GM23338 (cell line): Measurements from ENCODE around the gene MORC1. TPM values are rescaled to one million over a fixed set of nuclear protein-coding genes. Genes with fewer than 3 reads are reported as not detected.

ENCODE experiments used
- ATAC-seq: fragments of 200-7000 bp; cut with Tn5 transposase; 3 replicates; pipeline ENCODE4 v1.9.1; 2020
- DNase-seq: peaks from one replicate; pipeline ENCODE4 v3.0.0-alpha.2; 2015; ENCODE audit warnings: low spot score
- H2AFZ ChIP-seq: fragments of 200-600 bp; sonication (generic); 2 replicates; pipeline ENCODE4 v1.8.0; 2016; ENCODE audit warnings: antibody characterized with exemption, mild to moderate bottlenecking, moderate library complexity
- H3F3A ChIP-seq: fragments of 200-600 bp; sonication (generic); replicated peaks from 2 replicates; pipeline ENCODE4 v1.8.0; 2017; ENCODE audit warnings: antibody characterized with exemption, mixed run types, low read depth
- H3K27ac ChIP-seq: fragments of 200-600 bp; sonication (generic); 2 replicates; pipeline ENCODE4 v1.6.1; 2016; ENCODE audit warnings: low read depth
- H3K27me3 ChIP-seq: fragments of 200-600 bp; sonication (generic); 2 replicates; pipeline ENCODE4 v1.8.0; 2016; ENCODE audit warnings: mild to moderate bottlenecking, mixed run types, moderate library complexity; ENCODE audit not compliant: insufficient read depth
- H3K36me3 ChIP-seq: fragments of 200-600 bp; sonication (generic); 2 replicates; pipeline ENCODE4 v1.8.0; 2016; ENCODE audit warnings: mild to moderate bottlenecking; ENCODE audit not compliant: insufficient read depth
- H3K4me1 ChIP-seq: fragments of 200-600 bp; sonication (generic); 2 replicates; pipeline ENCODE4 v1.8.0; 2016; ENCODE audit warnings: mild to moderate bottlenecking, moderate library complexity; ENCODE audit not compliant: insufficient read depth
- H3K4me2 ChIP-seq: fragments of 200-600 bp; sonication (generic); 2 replicates; pipeline ENCODE4 v1.7.1; 2017; ENCODE audit warnings: mixed run types
- H3K4me3 ChIP-seq: fragments of 200-600 bp; sonication (generic); 2 replicates; pipeline ENCODE4 v1.6.1; 2016; ENCODE audit warnings: mixed run types
- H3K79me2 ChIP-seq: fragments of 200-600 bp; sonication (generic); replicated peaks from 2 replicates; pipeline ENCODE4 v1.8.0; 2017; ENCODE audit warnings: mild to moderate bottlenecking; ENCODE audit not compliant: insufficient read depth
- H3K9me2 ChIP-seq: fragments of 200-600 bp; sonication (generic); 2 replicates; pipeline ENCODE4 v1.8.0; 2017; ENCODE audit not compliant: insufficient read depth
- H4K20me1 ChIP-seq: fragments of 200-600 bp; sonication (generic); replicated peaks from 2 replicates; pipeline ENCODE4 v1.8.0; 2017; ENCODE audit warnings: mild to moderate bottlenecking; ENCODE audit not compliant: insufficient read depth
- H3K27ac Mint-ChIP-seq: 2 replicates; pipeline ENCODE4 v1.8.0; 2020; ENCODE audit warnings: inconsistent platforms, mild to moderate bottlenecking, moderate library complexity, mixed read lengths
- H3K27me3 Mint-ChIP-seq: 3 replicates; pipeline ENCODE4 v1.8.0; 2022; ENCODE audit warnings: low read depth, mild to moderate bottlenecking, moderate library complexity, mixed read lengths, inconsistent platforms; ENCODE audit not compliant: insufficient read depth, poor library complexity
- H3K36me3 Mint-ChIP-seq: 3 replicates; pipeline ENCODE4 v1.8.0; 2021; ENCODE audit warnings: low read depth, mild to moderate bottlenecking, inconsistent platforms, moderate library complexity, mixed read lengths
- H3K4me1 Mint-ChIP-seq: 3 replicates; pipeline ENCODE4 v1.8.0; 2020; ENCODE audit warnings: mild to moderate bottlenecking, inconsistent platforms, mixed read lengths
- H3K4me3 Mint-ChIP-seq: 3 replicates; pipeline ENCODE4 v1.8.0; 2021; ENCODE audit warnings: moderate library complexity, mild to moderate bottlenecking, inconsistent platforms, mixed read lengths
- H3K9me3 Mint-ChIP-seq: 3 replicates; pipeline ENCODE4 v1.8.0; 2020; ENCODE audit warnings: moderate library complexity, mild to moderate bottlenecking, inconsistent platforms, mixed read lengths
- CREB1 ChIP-seq: fragments of 250-450 bp; sonication (Bioruptor Pico); IDR thresholded peaks from 2 replicates; pipeline ENCODE4 v1.5.0; 2020; ENCODE audit warnings: low read depth, mild to moderate bottlenecking, moderate library complexity
- EZH2 ChIP-seq: fragments of 200-600 bp; sonication (generic); IDR thresholded peaks from one replicate; pipeline ENCODE4 v1.8.0; 2017; ENCODE audit warnings: antibody characterized with exemption, mild to moderate bottlenecking, low read depth; ENCODE audit not compliant: unreplicated experiment
- EZH2phosphoT487 ChIP-seq: fragments of 200-600 bp; sonication (generic); IDR thresholded peaks from one replicate; pipeline ENCODE4 v1.8.1; 2018; ENCODE audit warnings: antibody characterized with exemption; ENCODE audit not compliant: unreplicated experiment
- JUNB ChIP-seq: IDR thresholded peaks from one replicate; pipeline ENCODE4 v1.6.1; 2016; ENCODE audit warnings: antibody characterized with exemption; ENCODE audit not compliant: unreplicated experiment
- NANOG ChIP-seq: IDR thresholded peaks from 2 replicates; pipeline ENCODE4 v1.6.1; 2016; ENCODE audit warnings: antibody characterized with exemption, borderline replicate concordance
- POLR2AphosphoS5 ChIP-seq: IDR thresholded peaks from 2 replicates; pipeline ENCODE4 v1.6.1; 2016; ENCODE audit warnings: antibody characterized with exemption, low read depth
- STAT1 ChIP-seq: IDR thresholded peaks from one replicate; pipeline ENCODE4 v1.6.1; 2016; ENCODE audit warnings: antibody characterized with exemption; ENCODE audit not compliant: unreplicated experiment
- ZNF114 ChIP-seq: fragments of 250-450 bp; sonication (Bioruptor Pico); IDR thresholded peaks from 2 replicates; pipeline ENCODE4 v1.5.0; 2020; ENCODE audit warnings: mild to moderate bottlenecking, moderate library complexity
- ZNF331 ChIP-seq: fragments of 250-450 bp; sonication (Bioruptor Pico); IDR thresholded peaks from 2 replicates; pipeline ENCODE4 v1.5.0; 2020; ENCODE audit warnings: low read depth, mild to moderate bottlenecking, moderate library complexity
- polyA plus RNA-seq: library from polyadenylated mRNA; unstranded; fragments of >200 nt; fragmentation: Nextera tagmentation; extraction: Ambion mirVana; gene quantifications from 2 replicates; pipeline ENCODE4 v1.2.1, GENCODE V29; 2016
- total RNA-seq: library from RNA; depleted of rRNA; stranded (reverse); fragments of >200 nt; shearing (Covaris generic); gene quantifications from 2 replicates; pipeline ENCODE4 v1.2.3, GENCODE V29; 2014
- TF ChIP-seq, protein P1 (sequence below), 2 experiments: fragments of 200-600 bp in 1 of 2; sonication (generic) in 1 of 2; conservative IDR thresholded peaks; 2 replicates each; pipeline versions ENCODE4 v1.5.1 to v1.6.1; 2016 to 2017; ENCODE audit warnings: antibody characterized with exemption in 2 of 2, low read depth in 2 of 2, mild to moderate bottlenecking in 2 of 2, moderate library complexity in 1 of 2
- TF ChIP-seq, protein P2 (sequence below): fragments of 250-450 bp; sonication (Bioruptor Pico); IDR thresholded peaks from 2 replicates; pipeline ENCODE4 v1.5.0; 2020; ENCODE audit warnings: mild to moderate bottlenecking, moderate library complexity

MORC1 gene
- total and polyA plus RNA-seq, 2 experiments from 2014 or later, result not detected

DNA sequence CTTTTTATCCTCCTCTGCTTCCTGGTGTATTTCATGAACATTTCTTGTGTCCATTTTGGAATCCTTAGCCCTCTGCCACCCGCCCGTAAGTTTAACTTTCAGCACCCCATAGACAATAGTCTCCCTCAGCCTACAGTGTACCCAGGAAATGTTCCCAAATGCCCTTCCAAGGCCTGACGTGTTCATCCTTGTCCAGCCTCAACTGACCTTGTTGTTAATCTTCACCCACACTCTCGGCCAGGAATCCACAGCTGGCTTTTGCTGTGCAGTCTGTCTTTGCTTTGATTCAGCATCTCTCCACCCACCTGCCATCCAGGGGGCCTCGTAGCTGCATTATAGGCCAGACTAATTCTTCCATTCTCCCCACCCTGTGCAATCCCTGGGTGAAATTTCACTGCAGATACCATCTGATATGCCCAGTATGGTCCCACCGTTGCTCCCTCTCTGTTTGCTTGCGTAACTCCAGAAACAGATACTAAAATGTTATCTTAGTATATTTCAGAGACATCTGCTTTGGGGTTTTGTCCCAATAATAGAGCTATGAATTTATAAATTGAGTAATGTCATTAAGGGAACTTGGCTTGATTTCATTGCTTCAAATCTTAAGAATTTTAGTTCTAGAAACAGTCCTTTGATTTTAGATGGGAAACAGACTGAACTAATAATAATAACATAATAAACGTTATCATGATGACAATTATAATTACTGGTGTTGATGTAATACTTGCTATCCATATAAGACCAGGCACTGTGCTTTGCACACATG is 180.8 kb downstream of the MORC1 start:
- no peaks in the 10 kb centered on the region for H3K4me1 ChIP-seq
- H3K27ac ChIP-seq, result no peak overlapping the region
- Mint-ChIP-seq H3K4me1 (no peaks in the 10 kb centered on the region), H3K27me3 (no peaks in the 10 kb centered on the region), H3K27ac (no peak overlapping the region), H3K4me3 (no peak overlapping the region), H3K36me3 (no peaks in the 10 kb centered on the region), H3K9me3 (peaks cover 3% of the 10 kb centered on the region; the same call in 1 of the 3 replicates)
- H3K27me3 ChIP-seq, result no peaks in the 10 kb centered on the region
- H3K4me3 ChIP-seq, result no peak overlapping the region
- no peaks in the 10 kb centered on the region for H3K9me2 ChIP-seq
- ATAC-seq, result no peak
- TF ChIP-seq, protein P1, sequence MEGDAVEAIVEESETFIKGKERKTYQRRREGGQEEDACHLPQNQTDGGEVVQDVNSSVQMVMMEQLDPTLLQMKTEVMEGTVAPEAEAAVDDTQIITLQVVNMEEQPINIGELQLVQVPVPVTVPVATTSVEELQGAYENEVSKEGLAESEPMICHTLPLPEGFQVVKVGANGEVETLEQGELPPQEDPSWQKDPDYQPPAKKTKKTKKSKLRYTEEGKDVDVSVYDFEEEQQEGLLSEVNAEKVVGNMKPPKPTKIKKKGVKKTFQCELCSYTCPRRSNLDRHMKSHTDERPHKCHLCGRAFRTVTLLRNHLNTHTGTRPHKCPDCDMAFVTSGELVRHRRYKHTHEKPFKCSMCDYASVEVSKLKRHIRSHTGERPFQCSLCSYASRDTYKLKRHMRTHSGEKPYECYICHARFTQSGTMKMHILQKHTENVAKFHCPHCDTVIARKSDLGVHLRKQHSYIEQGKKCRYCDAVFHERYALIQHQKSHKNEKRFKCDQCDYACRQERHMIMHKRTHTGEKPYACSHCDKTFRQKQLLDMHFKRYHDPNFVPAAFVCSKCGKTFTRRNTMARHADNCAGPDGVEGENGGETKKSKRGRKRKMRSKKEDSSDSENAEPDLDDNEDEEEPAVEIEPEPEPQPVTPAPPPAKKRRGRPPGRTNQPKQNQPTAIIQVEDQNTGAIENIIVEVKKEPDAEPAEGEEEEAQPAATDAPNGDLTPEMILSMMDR (conservative IDR thresholded peaks at IDR 0.05; ENCODE audit: low read depth in 2 of 2), result no peak
- no peak for DNase-seq
- no peaks in the 10 kb centered on the region for H3K79me2 ChIP-seq
- 0 out of 2 replicates have a peak overlapping the region, but pooled peaks have one; percentile 23 for H2AFZ ChIP-seq
- H3K36me3 ChIP-seq, result no peaks in the 10 kb centered on the region
- no peaks in the 10 kb centered on the region for H4K20me1 ChIP-seq
- no peaks in the 10 kb centered on the region for H3F3A ChIP-seq
- no peak overlapping the region for H3K4me2 ChIP-seq

DNA sequence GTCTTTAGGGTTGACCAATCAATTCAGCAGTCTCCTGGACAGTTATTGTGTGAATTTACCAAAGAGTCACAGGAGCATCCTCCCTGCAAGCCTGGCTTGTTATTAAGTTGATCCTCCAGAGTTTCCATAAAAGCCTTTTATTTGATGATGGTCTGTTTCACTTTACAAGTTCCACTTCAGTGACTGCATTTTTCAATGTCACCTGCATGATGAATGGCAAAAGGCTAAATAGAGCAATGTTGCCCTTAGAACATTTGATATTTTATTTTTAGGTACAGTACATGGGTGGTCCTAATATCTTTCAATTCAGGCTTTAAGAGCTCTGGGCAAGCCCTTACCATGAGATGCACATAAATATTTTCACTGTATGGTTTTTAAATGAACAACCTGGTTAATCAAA is 186.9 kb downstream of the MORC1 start:
- Mint-ChIP-seq H3K27ac (no peak overlapping the region), H3K4me1 (peaks cover 8% of the 10 kb centered on the region), H3K36me3 (no peaks in the 10 kb centered on the region), H3K27me3 (peaks cover 3% of the 10 kb centered on the region), H3K4me3 (no peak overlapping the region), H3K9me3 (peaks cover 3% of the 10 kb centered on the region; the same call in 1 of the 3 replicates)
- Histone ChIP-seq H3K4me3 (no peak overlapping the region), H2AFZ (no peak overlapping the region), H3K79me2 (no peaks in the 10 kb centered on the region), H3K27ac (no peak overlapping the region), H3K4me2 (no peak overlapping the region), H3F3A (no peaks in the 10 kb centered on the region), H4K20me1 (no peaks in the 10 kb centered on the region), H3K36me3 (no peaks in the 10 kb centered on the region), H3K4me1 (no peaks in the 10 kb centered on the region), H3K27me3 (no peaks in the 10 kb centered on the region), H3K9me2 (no peaks in the 10 kb centered on the region)
- no peak for DNase-seq
- no peak for ATAC-seq
- no peak for TF ChIP-seq NANOG
- no peak for TF ChIP-seq STAT1
- no peak for TF ChIP-seq JUNB
- no peak for TF ChIP-seq EZH2phosphoT487
- no peak for TF ChIP-seq POLR2AphosphoS5
- TF ChIP-seq, protein P1 (conservative IDR thresholded peaks at IDR 0.05; ENCODE audit: low read depth in 2 of 2), result no peak
- no peak for TF ChIP-seq ZNF331 (CRISPR knock-in tag)
- TF ChIP-seq EZH2, result no peak
- no peak for TF ChIP-seq ZNF114 (CRISPR knock-in tag)
- no peak for TF ChIP-seq CREB1 (CRISPR knock-in tag)
- TF ChIP-seq, protein P2, sequence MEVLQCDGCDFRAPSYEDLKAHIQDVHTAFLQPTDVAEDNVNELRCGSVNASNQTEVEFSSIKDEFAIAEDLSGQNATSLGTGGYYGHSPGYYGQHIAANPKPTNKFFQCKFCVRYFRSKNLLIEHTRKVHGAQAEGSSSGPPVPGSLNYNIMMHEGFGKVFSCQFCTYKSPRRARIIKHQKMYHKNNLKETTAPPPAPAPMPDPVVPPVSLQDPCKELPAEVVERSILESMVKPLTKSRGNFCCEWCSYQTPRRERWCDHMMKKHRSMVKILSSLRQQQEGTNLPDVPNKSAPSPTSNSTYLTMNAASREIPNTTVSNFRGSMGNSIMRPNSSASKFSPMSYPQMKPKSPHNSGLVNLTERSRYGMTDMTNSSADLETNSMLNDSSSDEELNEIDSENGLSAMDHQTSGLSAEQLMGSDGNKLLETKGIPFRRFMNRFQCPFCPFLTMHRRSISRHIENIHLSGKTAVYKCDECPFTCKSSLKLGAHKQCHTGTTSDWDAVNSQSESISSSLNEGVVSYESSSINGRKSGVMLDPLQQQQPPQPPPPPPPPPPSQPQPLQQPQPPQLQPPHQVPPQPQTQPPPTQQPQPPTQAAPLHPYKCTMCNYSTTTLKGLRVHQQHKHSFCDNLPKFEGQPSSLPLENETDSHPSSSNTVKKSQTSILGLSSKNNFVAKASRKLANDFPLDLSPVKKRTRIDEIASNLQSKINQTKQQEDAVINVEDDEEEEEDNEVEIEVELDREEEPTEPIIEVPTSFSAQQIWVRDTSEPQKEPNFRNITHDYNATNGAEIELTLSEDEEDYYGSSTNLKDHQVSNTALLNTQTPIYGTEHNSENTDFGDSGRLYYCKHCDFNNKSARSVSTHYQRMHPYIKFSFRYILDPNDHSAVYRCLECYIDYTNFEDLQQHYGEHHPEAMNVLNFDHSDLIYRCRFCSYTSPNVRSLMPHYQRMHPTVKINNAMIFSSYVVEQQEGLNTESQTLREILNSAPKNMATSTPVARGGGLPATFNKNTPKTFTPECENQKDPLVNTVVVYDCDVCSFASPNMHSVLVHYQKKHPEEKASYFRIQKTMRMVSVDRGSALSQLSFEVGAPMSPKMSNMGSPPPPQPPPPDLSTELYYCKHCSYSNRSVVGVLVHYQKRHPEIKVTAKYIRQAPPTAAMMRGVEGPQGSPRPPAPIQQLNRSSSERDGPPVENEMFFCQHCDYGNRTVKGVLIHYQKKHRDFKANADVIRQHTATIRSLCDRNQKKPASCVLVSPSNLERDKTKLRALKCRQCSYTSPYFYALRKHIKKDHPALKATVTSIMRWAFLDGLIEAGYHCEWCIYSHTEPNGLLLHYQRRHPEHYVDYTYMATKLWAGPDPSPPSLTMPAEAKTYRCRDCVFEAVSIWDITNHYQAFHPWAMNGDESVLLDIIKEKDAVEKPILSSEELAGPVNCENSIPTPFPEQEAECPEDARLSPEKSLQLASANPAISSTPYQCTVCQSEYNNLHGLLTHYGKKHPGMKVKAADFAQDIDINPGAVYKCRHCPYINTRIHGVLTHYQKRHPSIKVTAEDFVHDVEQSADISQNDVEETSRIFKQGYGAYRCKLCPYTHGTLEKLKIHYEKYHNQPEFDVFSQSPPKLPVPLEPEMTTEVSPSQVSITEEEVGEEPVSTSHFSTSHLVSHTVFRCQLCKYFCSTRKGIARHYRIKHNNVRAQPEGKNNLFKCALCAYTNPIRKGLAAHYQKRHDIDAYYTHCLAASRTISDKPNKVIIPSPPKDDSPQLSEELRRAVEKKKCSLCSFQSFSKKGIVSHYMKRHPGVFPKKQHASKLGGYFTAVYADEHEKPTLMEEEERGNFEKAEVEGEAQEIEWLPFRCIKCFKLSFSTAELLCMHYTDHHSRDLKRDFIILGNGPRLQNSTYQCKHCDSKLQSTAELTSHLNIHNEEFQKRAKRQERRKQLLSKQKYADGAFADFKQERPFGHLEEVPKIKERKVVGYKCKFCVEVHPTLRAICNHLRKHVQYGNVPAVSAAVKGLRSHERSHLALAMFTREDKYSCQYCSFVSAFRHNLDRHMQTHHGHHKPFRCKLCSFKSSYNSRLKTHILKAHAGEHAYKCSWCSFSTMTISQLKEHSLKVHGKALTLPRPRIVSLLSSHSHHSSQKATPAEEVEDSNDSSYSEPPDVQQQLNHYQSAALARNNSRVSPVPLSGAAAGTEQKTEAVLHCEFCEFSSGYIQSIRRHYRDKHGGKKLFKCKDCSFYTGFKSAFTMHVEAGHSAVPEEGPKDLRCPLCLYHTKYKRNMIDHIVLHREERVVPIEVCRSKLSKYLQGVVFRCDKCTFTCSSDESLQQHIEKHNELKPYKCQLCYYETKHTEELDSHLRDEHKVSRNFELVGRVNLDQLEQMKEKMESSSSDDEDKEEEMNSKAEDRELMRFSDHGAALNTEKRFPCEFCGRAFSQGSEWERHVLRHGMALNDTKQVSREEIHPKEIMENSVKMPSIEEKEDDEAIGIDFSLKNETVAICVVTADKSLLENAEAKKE (CRISPR knock-in tag), result no peak
